ENCODE measurements around the gene FBXL5.

DNA sequence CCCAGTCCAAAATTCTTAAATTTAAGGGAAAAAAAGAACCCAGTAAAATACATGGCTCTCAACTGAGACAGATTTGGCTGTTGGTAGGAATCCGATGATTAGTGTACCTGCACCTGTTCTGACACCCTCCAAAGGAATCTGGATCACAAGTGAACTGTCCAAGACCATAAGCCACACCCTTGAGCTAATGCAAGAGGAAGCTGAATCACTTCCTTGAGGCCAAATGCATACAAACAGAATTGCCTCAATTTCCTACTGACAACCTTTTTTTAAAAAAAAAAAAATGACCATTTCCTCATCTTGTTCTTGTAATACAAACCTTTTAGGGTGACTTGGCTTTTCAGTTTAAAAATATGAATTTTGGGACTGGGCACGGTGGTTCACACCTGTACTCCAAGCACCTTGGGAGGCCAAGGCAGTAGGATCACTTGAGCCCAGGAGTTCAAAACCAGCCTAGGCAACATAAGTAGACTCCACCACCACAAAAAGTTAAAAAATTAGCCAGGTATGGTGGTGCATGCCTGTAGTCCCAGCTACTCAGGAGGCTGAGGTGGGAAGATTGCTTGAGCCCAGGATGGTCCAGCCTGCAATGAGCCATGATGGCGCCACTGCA lies 10.7 kb upstream of the FBXL5 start:
- TF ChIP-seq, protein P1, sequence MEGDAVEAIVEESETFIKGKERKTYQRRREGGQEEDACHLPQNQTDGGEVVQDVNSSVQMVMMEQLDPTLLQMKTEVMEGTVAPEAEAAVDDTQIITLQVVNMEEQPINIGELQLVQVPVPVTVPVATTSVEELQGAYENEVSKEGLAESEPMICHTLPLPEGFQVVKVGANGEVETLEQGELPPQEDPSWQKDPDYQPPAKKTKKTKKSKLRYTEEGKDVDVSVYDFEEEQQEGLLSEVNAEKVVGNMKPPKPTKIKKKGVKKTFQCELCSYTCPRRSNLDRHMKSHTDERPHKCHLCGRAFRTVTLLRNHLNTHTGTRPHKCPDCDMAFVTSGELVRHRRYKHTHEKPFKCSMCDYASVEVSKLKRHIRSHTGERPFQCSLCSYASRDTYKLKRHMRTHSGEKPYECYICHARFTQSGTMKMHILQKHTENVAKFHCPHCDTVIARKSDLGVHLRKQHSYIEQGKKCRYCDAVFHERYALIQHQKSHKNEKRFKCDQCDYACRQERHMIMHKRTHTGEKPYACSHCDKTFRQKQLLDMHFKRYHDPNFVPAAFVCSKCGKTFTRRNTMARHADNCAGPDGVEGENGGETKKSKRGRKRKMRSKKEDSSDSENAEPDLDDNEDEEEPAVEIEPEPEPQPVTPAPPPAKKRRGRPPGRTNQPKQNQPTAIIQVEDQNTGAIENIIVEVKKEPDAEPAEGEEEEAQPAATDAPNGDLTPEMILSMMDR (IDR thresholded peaks at IDR 0.05; ENCODE audit: extremely low read depth in 1 of 2, insufficient read depth in 1 of 2, low read depth in 1 of 2, low read length in 2 of 2), result no peak
- TF ChIP-seq, protein P2, sequence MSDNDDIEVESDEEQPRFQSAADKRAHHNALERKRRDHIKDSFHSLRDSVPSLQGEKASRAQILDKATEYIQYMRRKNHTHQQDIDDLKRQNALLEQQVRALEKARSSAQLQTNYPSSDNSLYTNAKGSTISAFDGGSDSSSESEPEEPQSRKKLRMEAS (IDR thresholded peaks at IDR 0.05; ENCODE audit: insufficient read depth, insufficient read length), result no peak
- peak; percentile 70 for TF ChIP-seq POLR2AphosphoS5 (IDR thresholded peaks at IDR 0.05; ENCODE audit: insufficient read depth, low read depth, low read length)
- no peak for TF ChIP-seq GATA2 (IDR thresholded peaks at IDR 0.05; ENCODE audit: insufficient read depth, insufficient read length, low read depth, low read length)
- no peak for TF ChIP-seq POLR2A (IDR thresholded peaks at IDR 0.05; ENCODE audit: low read depth, low read length)
